Measurements from ENCODE around the gene RARG. TPM values are rescaled to one million over a fixed set of nuclear protein-coding genes. Genes with fewer than 3 reads are reported as not detected.

Gene RARG
- total and polyA plus RNA-seq, 12 donors = 3.8 to 36.4 (median 24.8) TPM

DNA sequence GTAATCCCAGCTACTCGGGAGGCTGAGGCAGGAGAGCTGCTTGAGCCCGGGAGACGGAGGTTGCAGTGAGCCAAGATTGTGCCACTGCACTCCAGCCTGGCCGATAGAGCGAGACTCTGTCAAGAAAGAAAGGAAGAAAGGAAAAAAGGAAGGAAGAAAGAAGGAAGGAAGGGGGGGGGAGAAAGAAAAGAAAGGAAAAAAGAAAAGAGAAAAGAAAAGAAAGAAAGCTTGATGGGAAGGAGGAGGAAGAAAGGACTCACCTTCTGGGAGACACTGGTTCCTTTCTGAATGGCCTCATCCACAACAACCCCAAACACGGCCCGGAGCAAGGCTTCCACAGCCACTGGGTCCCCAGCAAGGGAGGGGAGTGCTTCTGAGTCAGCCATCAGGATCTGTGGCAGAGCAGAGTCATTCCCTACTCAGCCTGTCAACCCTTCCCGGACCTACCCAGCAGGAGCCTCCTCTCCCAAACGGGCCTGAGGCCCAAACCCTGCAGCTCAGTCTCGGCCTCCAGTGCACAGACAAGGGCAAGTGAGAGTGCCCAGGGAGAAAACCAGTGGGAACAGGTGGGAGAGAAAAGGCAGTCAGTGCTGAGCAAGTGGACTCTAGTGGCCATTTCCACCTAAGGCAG is 58.8 kb downstream of the RARG start:
- intact Hi-C loops (cut with DNase I) = no loop called here
- no peaks in the 10 kb centered on the region for H3K9me3 ChIP-seq (replicated peaks in 1 of 3)
- H3K36me3 ChIP-seq (replicated peaks in 1 of 2) = peaks cover 0 to 3% of the 10 kb centered on the region in 2 donors
- peaks cover 6 to 19% of the 10 kb centered on the region in 2 donors for H3K4me1 ChIP-seq (replicated peaks in 1 of 2)
- H3K4me3 ChIP-seq = no peak overlapping the region
- TF ChIP-seq POLR2A (IDR thresholded peaks at IDR 0.05) = no peak
- TF ChIP-seq, protein P1, sequence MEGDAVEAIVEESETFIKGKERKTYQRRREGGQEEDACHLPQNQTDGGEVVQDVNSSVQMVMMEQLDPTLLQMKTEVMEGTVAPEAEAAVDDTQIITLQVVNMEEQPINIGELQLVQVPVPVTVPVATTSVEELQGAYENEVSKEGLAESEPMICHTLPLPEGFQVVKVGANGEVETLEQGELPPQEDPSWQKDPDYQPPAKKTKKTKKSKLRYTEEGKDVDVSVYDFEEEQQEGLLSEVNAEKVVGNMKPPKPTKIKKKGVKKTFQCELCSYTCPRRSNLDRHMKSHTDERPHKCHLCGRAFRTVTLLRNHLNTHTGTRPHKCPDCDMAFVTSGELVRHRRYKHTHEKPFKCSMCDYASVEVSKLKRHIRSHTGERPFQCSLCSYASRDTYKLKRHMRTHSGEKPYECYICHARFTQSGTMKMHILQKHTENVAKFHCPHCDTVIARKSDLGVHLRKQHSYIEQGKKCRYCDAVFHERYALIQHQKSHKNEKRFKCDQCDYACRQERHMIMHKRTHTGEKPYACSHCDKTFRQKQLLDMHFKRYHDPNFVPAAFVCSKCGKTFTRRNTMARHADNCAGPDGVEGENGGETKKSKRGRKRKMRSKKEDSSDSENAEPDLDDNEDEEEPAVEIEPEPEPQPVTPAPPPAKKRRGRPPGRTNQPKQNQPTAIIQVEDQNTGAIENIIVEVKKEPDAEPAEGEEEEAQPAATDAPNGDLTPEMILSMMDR (IDR thresholded peaks at IDR 0.05) = no peak
- 80 to 90% (median 83%) methylated on average over 9 to 10 of the region's 10 CpGs for WGBS, 4 donors
- H3K27ac ChIP-seq = no peak overlapping the region
- H3K27me3 ChIP-seq = no peaks in the 10 kb centered on the region
- peak in 3 of 7 donors; percentile 12 to 41 (median 15) for DNase-seq

DNA sequence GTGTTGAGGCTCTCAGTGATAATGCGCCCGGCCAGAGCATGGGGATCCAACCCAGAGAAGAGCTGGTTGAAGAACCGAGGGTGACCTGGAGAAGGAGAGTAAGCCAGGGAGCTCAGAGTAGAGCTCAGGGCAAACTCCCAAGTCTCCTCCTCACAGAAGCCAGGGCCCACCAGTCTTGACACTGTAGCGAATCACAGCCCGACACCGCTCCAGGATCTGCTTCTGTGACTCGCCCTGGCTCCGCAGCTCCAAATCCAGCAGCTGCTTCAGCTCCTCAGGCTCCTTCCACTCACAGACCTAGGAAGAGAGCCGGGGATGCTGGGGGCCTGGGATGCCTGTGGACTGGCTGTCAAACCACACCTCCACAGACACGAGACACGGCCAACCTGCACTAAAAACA is 59.7 kb downstream of the RARG start:
- WGBS, 4 donors = 89 to 95% (median 91%) methylated on average over 11 of the region's 11 CpGs
- DNase-seq = peak in 3 of 7 donors; percentile 14 to 41 (median 14)
- peaks cover 6 to 19% of the 10 kb centered on the region in 2 donors for H3K4me1 ChIP-seq (replicated peaks in 1 of 2)
- no peaks in the 10 kb centered on the region for H3K27me3 ChIP-seq
- intact Hi-C loops (cut with DNase I) = no loop called here
- peaks cover 0 to 3% of the 10 kb centered on the region in 2 donors for H3K36me3 ChIP-seq (replicated peaks in 1 of 2)
- TF ChIP-seq, protein P1 (IDR thresholded peaks at IDR 0.05) = no peak
- TF ChIP-seq POLR2A (IDR thresholded peaks at IDR 0.05) = no peak
- no peak overlapping the region for H3K4me3 ChIP-seq
- no peaks in the 10 kb centered on the region for H3K9me3 ChIP-seq (replicated peaks in 1 of 3)
- no peak overlapping the region for H3K27ac ChIP-seq

DNA sequence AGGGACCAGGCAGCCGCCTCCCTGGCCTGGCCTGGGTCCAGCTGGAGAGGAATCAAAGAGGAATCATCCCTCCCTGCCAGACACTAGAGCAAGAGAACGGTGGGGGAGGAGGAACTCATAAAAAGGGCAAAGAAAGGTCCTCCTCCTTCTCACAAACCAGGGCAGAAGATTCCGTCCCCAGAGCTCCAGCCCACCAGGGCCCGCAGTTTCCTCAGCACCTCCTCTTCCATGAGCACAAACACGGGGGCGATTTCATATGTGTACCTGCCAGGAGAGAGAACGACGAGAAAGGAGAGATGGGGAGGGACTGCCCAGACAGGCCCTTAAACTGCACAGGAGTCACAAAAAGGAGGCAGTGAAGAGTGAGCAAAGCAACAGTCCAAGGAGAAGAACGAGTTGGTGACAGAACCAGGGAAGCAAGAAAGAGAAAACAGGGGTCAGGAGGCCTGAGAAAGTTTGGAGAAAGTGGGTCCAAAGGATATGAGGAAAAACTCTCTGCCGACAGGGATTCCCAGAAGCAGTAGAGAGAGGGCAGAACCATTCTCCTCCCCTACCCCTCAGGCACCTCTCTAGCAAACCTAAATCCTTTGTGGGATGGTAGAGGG is 60.2 kb downstream of the RARG start:
- H3K9me3 ChIP-seq (replicated peaks in 1 of 3) = no peaks in the 10 kb centered on the region
- 42 to 59% (median 49%) methylated on average over 10 of the region's 10 CpGs for WGBS, 4 donors
- H3K36me3 ChIP-seq (replicated peaks in 1 of 2) = peaks cover 0 to 3% of the 10 kb centered on the region in 2 donors
- H3K27me3 ChIP-seq = no peaks in the 10 kb centered on the region
- DNase-seq = peak; percentile 67 to 84 (median 81)
- H3K4me3 ChIP-seq = no peak overlapping the region
- intact Hi-C loops (cut with DNase I) = no loop called here
- H3K4me1 ChIP-seq (replicated peaks in 1 of 2) = peaks cover 6 to 19% of the 10 kb centered on the region in 2 donors
- no peak overlapping the region for H3K27ac ChIP-seq
- no peak for TF ChIP-seq POLR2A (IDR thresholded peaks at IDR 0.05)
- TF ChIP-seq, protein P1 (IDR thresholded peaks at IDR 0.05) = no peak

DNA sequence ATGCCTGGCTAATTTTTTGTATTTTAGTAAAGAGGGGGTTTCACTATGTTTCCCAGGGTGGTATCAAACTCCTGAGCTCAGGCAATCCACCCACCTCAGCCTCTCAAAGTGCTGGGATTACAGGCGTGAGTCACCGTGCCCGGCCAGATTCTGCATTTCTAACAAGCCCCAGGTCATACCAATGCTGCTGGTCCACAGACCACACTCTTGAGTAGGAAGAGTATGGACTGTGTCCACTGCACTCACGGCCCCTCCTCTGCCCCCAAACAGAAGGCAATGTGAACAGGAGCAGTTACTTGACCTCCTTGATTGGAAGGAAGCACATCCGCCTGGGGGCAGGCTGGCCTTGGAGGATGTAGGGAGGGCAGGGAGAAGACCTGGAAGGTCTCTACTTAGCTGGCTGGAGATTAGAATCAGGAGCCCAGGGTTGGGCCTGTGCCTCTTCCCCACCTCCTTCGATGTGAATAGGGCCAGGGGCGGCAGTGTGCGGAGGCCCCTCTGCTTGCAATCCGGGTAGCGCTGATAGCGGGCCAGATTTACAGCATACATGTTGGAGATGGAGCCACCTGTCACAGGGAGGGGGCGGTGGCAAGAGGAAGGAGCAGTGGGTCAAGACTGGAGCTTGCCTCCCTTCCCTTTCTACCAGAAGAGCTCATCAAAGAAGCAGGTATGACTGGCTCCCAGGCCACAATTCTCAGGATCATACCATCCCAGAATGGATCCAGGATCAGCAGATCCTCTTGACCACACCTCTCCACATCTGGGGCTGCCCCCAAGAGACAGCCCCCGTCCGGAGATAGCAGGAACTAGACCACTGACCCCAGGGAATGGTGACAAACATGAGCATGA is 60.9 kb downstream of the RARG start:
- Histone ChIP-seq H3K27me3 (no peaks in the 10 kb centered on the region), H3K4me3 (no peak overlapping the region), H3K4me1 (replicated peaks in 1 of 2) (peaks cover 6 to 19% of the 10 kb centered on the region in 2 donors), H3K9me3 (replicated peaks in 1 of 3) (no peaks in the 10 kb centered on the region), H3K36me3 (replicated peaks in 1 of 2) (peaks cover 0 to 3% of the 10 kb centered on the region in 2 donors), H3K27ac (no peak overlapping the region)
- intact Hi-C loops (cut with DNase I) = no loop called here
- TF ChIP-seq POLR2A (IDR thresholded peaks at IDR 0.05) = no peak
- TF ChIP-seq, protein P1 (IDR thresholded peaks at IDR 0.05) = no peak
- 80 to 89% (median 86%) methylated on average over 9 to 14 of the region's 14 CpGs for WGBS, 4 donors
- DNase-seq = peak in 1 of 7 donors; percentile 46

Data from adrenal gland (tissue), 12 donors.